HepG2 (cell line): ENCODE results near the gene CDHR1. TPM values are rescaled to one million over a fixed set of nuclear protein-coding genes. Genes with fewer than 3 reads are reported as not detected.

ENCODE experiments used
- ATAC-seq: fragments of 200-7000 bp; cut with Tn5 transposase; 3 replicates; pipeline ENCODE4 v1.9.1; 2020; ENCODE audit warnings: mild to moderate bottlenecking, moderate library complexity
- BruUV-seq: library from RNA; stranded (reverse); fragments of 400-500 nt; replicated peaks from 2 replicates; lab custom pipeline; 2021; lab: Mats Ljungman, UMichigan
- CTCF ChIA-PET: fragments of 300-600 bp; formaldehyde crosslinking; extraction: SDS; loops from one replicate; lab custom pipeline; 2021; ENCODE audit warnings: low total read pairs, inconsistent platforms, low intra/inter-chr PET ratio; lab: Yijun Ruan, JAX
- POLR2A ChIA-PET: fragments of 350-600 bp; sonication (Branson Sonifier 250); formaldehyde crosslinking; loops from one replicate; lab custom pipeline; 2020; ENCODE audit warnings: antibody characterized with exemption, inconsistent platforms; lab: Yijun Ruan, JAX
- DNase-seq: peaks from one replicate; pipeline ENCODE4 v3.0.0-alpha.2; 2015; ENCODE audit warnings: low spot score
- FAIRE-seq: peaks from 3 replicates; lab custom pipeline; 2011; peaks lifted over from hg19 to GRCh38; lab: Jason Lieb, UNC
- H2AFZ ChIP-seq: one replicate; pipeline ENCODE4 v1.6.1; 2011; ENCODE audit warnings: low read length, inconsistent platforms
- H3K27ac ChIP-seq: fragments of 300-600 bp; 3 replicates; pipeline ENCODE4 v1.8.0; 2011; ENCODE audit warnings: mixed run types, mild to moderate bottlenecking, mixed read lengths, low read length, inconsistent platforms; ENCODE audit not compliant: insufficient read depth; ENCODE audit errors: extremely low read length
- H3K27me3 ChIP-seq, 2 experiments: fragments of 200-600 bp in 1 of 2; 2 replicates in 1 of 2; 3 replicates in 1 of 2; pipeline versions ENCODE4 v1.6.0 to v1.8.0; 2011; ENCODE audit warnings: low read length in 2 of 2, mild to moderate bottlenecking in 2 of 2, moderate library complexity in 2 of 2, inconsistent platforms in 1 of 2; ENCODE audit not compliant: insufficient read depth in 2 of 2, control insufficient read depth in 1 of 2
- H3K36me3 ChIP-seq, 2 experiments: fragments of 200-600 bp in 1 of 2; replicated peaks in 1 of 2; 2 replicates in 1 of 2; 3 replicates in 1 of 2; pipeline versions ENCODE4 v1.5.1 to v1.8.0; 2011; ENCODE audit warnings: low read length in 2 of 2, inconsistent platforms in 1 of 2; ENCODE audit not compliant: insufficient read depth in 2 of 2, control insufficient read depth in 1 of 2
- H3K4me1 ChIP-seq: 2 replicates; pipeline ENCODE4 v1.5.1; 2012; ENCODE audit warnings: low read length, inconsistent platforms; ENCODE audit not compliant: insufficient read depth
- H3K4me2 ChIP-seq: 2 replicates; pipeline ENCODE4 v1.6.0; 2011; ENCODE audit warnings: low read depth, low read length, inconsistent platforms
- H3K4me3 ChIP-seq, 3 experiments: fragments of 200-600 bp in 1 of 3; sonication (generic), shearing (Covaris generic) in 1 of 3; replicated peaks in 1 of 3; 2 replicates each; pipeline ENCODE4 v1.5.1; 2011 to 2016; ENCODE audit warnings: low read length in 3 of 3, inconsistent platforms in 2 of 3, low read depth in 2 of 3, mild to moderate bottlenecking in 2 of 3, control low read depth in 1 of 3, mixed read lengths in 1 of 3; ENCODE audit not compliant: insufficient read depth in 1 of 3
- H3K79me2 ChIP-seq: one replicate; pipeline ENCODE4 v1.6.1; 2011; ENCODE audit warnings: low read length, inconsistent platforms; ENCODE audit not compliant: insufficient read depth
- H3K9ac ChIP-seq: 2 replicates; pipeline ENCODE4 v1.6.0; 2011; ENCODE audit warnings: mild to moderate bottlenecking, low read depth, low read length, inconsistent platforms; ENCODE audit not compliant: insufficient read depth
- H3K9me3 ChIP-seq: 2 replicates; pipeline ENCODE4 v1.5.1; 2012; ENCODE audit warnings: mild to moderate bottlenecking, low read length
- H4K20me1 ChIP-seq: 2 replicates; pipeline ENCODE4 v1.6.0; 2011; ENCODE audit warnings: inconsistent platforms, mild to moderate bottlenecking, low read length, moderate library complexity; ENCODE audit not compliant: insufficient read depth
- ASH2L ChIP-seq: fragments of 300-600, 200-600 bp; sonication (generic); IDR thresholded peaks from 2 replicates; pipeline ENCODE4 v1.7.0; 2017; ENCODE audit warnings: low read depth, mild to moderate bottlenecking, moderate library complexity, mixed read lengths, low read length; ENCODE audit not compliant: insufficient read length
- CC2D1A ChIP-seq: sonication (generic); formaldehyde crosslinking; IDR thresholded peaks from 2 replicates; pipeline ENCODE4 v1.8.1; 2023; ENCODE audit warnings: mild to moderate bottlenecking, missing genetic modification reagents
- CHD2 ChIP-seq: IDR thresholded peaks from 2 replicates; pipeline ENCODE4 v1.6.1; 2011; ENCODE audit warnings: low read depth, low read length, improper control_type of control experiment
- KDM6A ChIP-seq: IDR thresholded peaks from 2 replicates; pipeline ENCODE4 v1.6.1; 2016; ENCODE audit warnings: low read depth
- KLF6 ChIP-seq: IDR thresholded peaks from 2 replicates; pipeline ENCODE4 v1.8.0; 2016; ENCODE audit warnings: missing biosample characterization, missing genetic modification reagents
- NFATC3 ChIP-seq: sonication (generic); formaldehyde crosslinking; IDR thresholded peaks from 2 replicates; pipeline ENCODE4 v1.5.1; 2020; ENCODE audit warnings: mild to moderate bottlenecking, missing genetic modification reagents
- POLR2AphosphoS5 ChIP-seq: IDR thresholded peaks from 2 replicates; pipeline ENCODE4 v1.6.1; 2012; ENCODE audit warnings: low read depth, low read length
- TBL1XR1 ChIP-seq: fragments of 150-350 bp; IDR thresholded peaks from 2 replicates; pipeline ENCODE4 v1.6.1; 2014; ENCODE audit warnings: borderline replicate concordance, low read length; ENCODE audit not compliant: partially characterized antibody
- TOPORS ChIP-seq: sonication (generic); formaldehyde crosslinking; IDR thresholded peaks from 2 replicates; pipeline ENCODE4 v1.8.0; 2023; ENCODE audit warnings: mild to moderate bottlenecking, missing genetic modification reagents
- ZFP37 ChIP-seq: sonication (generic); formaldehyde crosslinking; IDR thresholded peaks from 2 replicates; pipeline ENCODE4 v1.4.0; 2020; ENCODE audit warnings: missing genetic modification reagents, borderline replicate concordance
- ZNF10 ChIP-seq: sonication (generic); formaldehyde crosslinking; IDR thresholded peaks from 2 replicates; pipeline ENCODE4 v1.4.0; 2020; ENCODE audit warnings: mild to moderate bottlenecking, low read depth, missing genetic modification reagents, borderline replicate concordance
- ZNF225 ChIP-seq: sonication (generic); formaldehyde crosslinking; IDR thresholded peaks from 2 replicates; pipeline ENCODE4 v1.4.0; 2020; ENCODE audit warnings: mild to moderate bottlenecking, missing genetic modification reagents
- WGBS: methylation state at CpG from one replicate; pipeline ENCODE4 v1.1.6; 2017; ENCODE audit warnings: low lambda C conversion rate; 5-methylcytosine and 5-hydroxymethylcytosine counted together
- in situ Hi-C: cut with HindIII; loops from 2 replicates; pipeline ENCODE4 v1.10.0; 2017; ENCODE audit warnings: low pct_unique_long_range_greater_than_20kb; ENCODE audit not compliant: extremely low pct_ligation_motif_present
- intact Hi-C: fragments of 100-400 bp; cut with micrococcal nuclease; formaldehyde crosslinking; loops from one replicate; pipeline ENCODE4 v1.10.0; 2022; ENCODE audit not compliant: unreplicated experiment
- polyA plus RNA-seq, 8 experiments: library from polyadenylated mRNA; depleted of rRNA in 3 of 8; stranded (reverse) in 7 of 8; unstranded in 1 of 8; fragments of >200 nt; fragmentation: Illumina TruSeq in 4 of 8; extraction: Trizol in 4 of 8; gene quantifications; 2 replicates each; pipeline versions ENCODE4 v1.2.1 to v1.2.3, GENCODE V29; 2011 to 2016; ENCODE audit warnings: low read depth in 4 of 8, missing spikeins in 1 of 8, mixed read lengths in 1 of 8; ENCODE audit not compliant: insufficient read depth in 1 of 8
- total RNA-seq, 5 experiments: library from RNA; depleted of rRNA; stranded (reverse); fragments of >200 nt; fragmentation: Illumina TruSeq; extraction: Trizol; gene quantifications; 2 replicates each; pipeline ENCODE4 v1.2.3, GENCODE V29; 2016; ENCODE audit warnings: low read depth in 1 of 5
- TF ChIP-seq, protein P1 (sequence below): sonication (generic); formaldehyde crosslinking; IDR thresholded peaks from 2 replicates; pipeline ENCODE4 v1.8.1; 2023; ENCODE audit warnings: missing genetic modification reagents, mild to moderate bottlenecking, borderline replicate concordance
- TF ChIP-seq, protein P2 (sequence below): IDR thresholded peaks from 2 replicates; pipeline ENCODE4 v1.6.1; 2016; ENCODE audit warnings: missing compliant biosample characterization, missing genetic modification reagents, borderline replicate concordance

Gene CDHR1
- total and polyA plus RNA-seq, 2 of the 13 experiments (the other 11 are each of a cell fraction or from before 2014, with no cell fraction given): 0.04 to 0.09 TPM

DNA sequence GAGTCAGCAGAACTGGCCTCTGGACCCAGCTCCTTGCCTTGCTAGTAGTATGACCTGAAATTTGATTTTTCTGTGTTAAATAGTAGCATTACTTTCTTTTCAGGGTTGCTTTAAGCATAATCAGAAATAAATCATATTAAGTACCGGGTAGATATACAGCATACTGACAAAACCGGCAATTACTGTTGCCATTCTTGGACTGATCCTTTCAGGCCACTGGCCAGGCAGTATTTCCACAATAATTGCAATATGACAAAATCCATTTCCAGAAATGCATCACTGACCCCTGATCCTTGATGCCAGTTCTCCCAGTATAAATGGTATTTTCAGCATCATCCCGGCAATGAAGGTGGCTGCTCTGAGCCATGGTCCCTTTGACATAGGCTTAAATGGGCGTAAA is 40.1 kb downstream of the CDHR1 start:
- TF ChIP-seq TOPORS (CRISPR knock-in tag) (no peak), CHD2 (no peak), TBL1XR1 (no peak), ZNF225 (CRISPR knock-in tag) (no peak), NFATC3 (no peak), KDM6A (CRISPR knock-in tag) (no peak), POLR2AphosphoS5 (no peak), KLF6 (CRISPR knock-in tag) (no peak), CC2D1A (CRISPR knock-in tag) (no peak), ZNF10 (CRISPR knock-in tag) (no peak), ZFP37 (CRISPR knock-in tag) (no peak), ASH2L (no peak)
- TF ChIP-seq, protein P1, sequence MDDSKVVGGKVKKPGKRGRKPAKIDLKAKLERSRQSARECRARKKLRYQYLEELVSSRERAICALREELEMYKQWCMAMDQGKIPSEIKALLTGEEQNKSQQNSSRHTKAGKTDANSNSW: no peak
- TF ChIP-seq, protein P2, sequence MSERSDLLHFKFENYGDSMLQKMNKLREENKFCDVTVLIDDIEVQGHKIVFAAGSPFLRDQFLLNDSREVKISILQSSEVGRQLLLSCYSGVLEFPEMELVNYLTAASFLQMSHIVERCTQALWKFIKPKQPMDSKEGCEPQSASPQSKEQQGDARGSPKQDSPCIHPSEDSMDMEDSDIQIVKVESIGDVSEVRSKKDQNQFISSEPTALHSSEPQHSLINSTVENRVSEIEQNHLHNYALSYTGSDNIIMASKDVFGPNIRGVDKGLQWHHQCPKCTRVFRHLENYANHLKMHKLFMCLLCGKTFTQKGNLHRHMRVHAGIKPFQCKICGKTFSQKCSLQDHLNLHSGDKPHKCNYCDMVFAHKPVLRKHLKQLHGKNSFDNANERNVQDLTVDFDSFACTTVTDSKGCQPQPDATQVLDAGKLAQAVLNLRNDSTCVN (CRISPR knock-in tag): no peak
- Histone ChIP-seq H3K36me3 (no peaks in the 10 kb centered on the region), H3K4me3 (no peak overlapping the region), H3K4me1 (no peaks in the 10 kb centered on the region), H3K9me3 (no peaks in the 10 kb centered on the region), H2AFZ (no peak overlapping the region), H3K9ac (no peak overlapping the region), H3K79me2 (no peaks in the 10 kb centered on the region), H4K20me1 (no peaks in the 10 kb centered on the region), H3K27me3 (peaks cover 0 to 27% of the 10 kb centered on the region in 2 experiments; a peak in 2 of 5 replicates), H3K4me2 (no peak overlapping the region), H3K27ac (no peak overlapping the region)
- in situ Hi-C loops: no loop called here
- ATAC-seq (no peak), FAIRE-seq (no peak), DNase-seq (no peak)
- ChIA-PET POLR2A (no interaction called here), CTCF (no interaction called here)
- no TSS peak for BruUV-seq
- 32% methylated on average over 4 of the region's 4 CpGs for WGBS
- intact Hi-C loops: no loop called here
